Naive thymus-derived CD4-positive, alpha-beta T cell (primary cell): ENCODE results near the gene MICA. TPM values are rescaled to one million over a fixed set of nuclear protein-coding genes. Genes with fewer than 3 reads are reported as not detected.
A peak's percentile ranks its signal among the peaks of the same experiment; 100 is the strongest.

ENCODE experiments used
- ATAC-seq: fragments of 150-1000 bp; cut with Tn5 transposase; 2 replicates; pipeline ENCODE4 v1.10.0; 2021; ENCODE audit warnings: mild to moderate bottlenecking, moderate library complexity
- CTCF ChIA-PET: fragments of 350-600 bp; sonication (Branson Sonifier 250); formaldehyde crosslinking; loops from one replicate; lab custom pipeline; 2021; ENCODE audit warnings: antibody characterized with exemption; lab: Charles Lee
- POLR2A ChIA-PET: fragments of 350-600 bp; sonication (Branson Sonifier 250); formaldehyde crosslinking; loops from one replicate; lab custom pipeline; 2021; ENCODE audit warnings: antibody characterized with exemption, inconsistent platforms; lab: Charles Lee
- DNase-seq, 9 donors: peaks; one replicate each; pipeline versions ENCODE4 v3.0.0 to v3.0.0-alpha.2; 2020 to 2022; ENCODE audit warnings: mixed read lengths in 1 of 9
- H3K27ac ChIP-seq: one replicate; pipeline ENCODE4 v1.7.0; 2013; ENCODE audit warnings: mild to moderate bottlenecking, low read depth, low read length, moderate library complexity
- H3K27me3 ChIP-seq, 2 donors: one replicate each; pipeline ENCODE4 v1.7.0; 2013; ENCODE audit warnings: low read length in 2 of 2, mild to moderate bottlenecking in 2 of 2, moderate library complexity in 2 of 2; ENCODE audit not compliant: control insufficient read depth in 2 of 2, insufficient read depth in 2 of 2
- H3K36me3 ChIP-seq, 3 experiments: 1 replicate in 2 of 3; 2 replicates in 1 of 3; pipeline ENCODE4 v1.7.0; 2013; ENCODE audit warnings: low read length in 3 of 3, mild to moderate bottlenecking in 3 of 3, moderate library complexity in 1 of 3; ENCODE audit not compliant: insufficient read depth in 3 of 3, control insufficient read depth in 2 of 3
- H3K4me1 ChIP-seq, 2 donors: one replicate each; pipeline ENCODE4 v1.7.0; 2013; ENCODE audit warnings: low read length in 2 of 2, mild to moderate bottlenecking in 2 of 2, moderate library complexity in 1 of 2; ENCODE audit not compliant: control insufficient read depth in 2 of 2, insufficient read depth in 2 of 2
- H3K4me3 ChIP-seq: 2 replicates; pipeline ENCODE4 v1.7.0; 2013; ENCODE audit warnings: mild to moderate bottlenecking, low read length
- H3K9me3 ChIP-seq, 3 experiments: 1 replicate in 2 of 3; 2 replicates in 1 of 3; pipeline ENCODE4 v1.7.0; 2013; ENCODE audit warnings: low read length in 3 of 3; ENCODE audit not compliant: control insufficient read depth in 2 of 3
- H3K27ac Mint-ChIP-seq, 9 donors: one replicate each; pipeline ENCODE4 v1.8.0; 2020 to 2022; ENCODE audit warnings: mixed read lengths in 9 of 9, mild to moderate bottlenecking in 8 of 9, moderate library complexity in 5 of 9, inconsistent platforms in 2 of 9
- H3K27me3 Mint-ChIP-seq, 5 donors: one replicate each; pipeline ENCODE4 v1.8.0; 2021 to 2022; ENCODE audit warnings: mixed read lengths in 5 of 5, mild to moderate bottlenecking in 1 of 5
- H3K36me3 Mint-ChIP-seq, 5 donors: one replicate each; pipeline ENCODE4 v1.8.0; 2020 to 2022; ENCODE audit warnings: mixed read lengths in 5 of 5, mild to moderate bottlenecking in 3 of 5, inconsistent platforms in 1 of 5
- H3K4me1 Mint-ChIP-seq, 7 donors: one replicate each; pipeline ENCODE4 v1.8.0; 2020 to 2022; ENCODE audit warnings: mixed read lengths in 7 of 7, mild to moderate bottlenecking in 3 of 7, inconsistent platforms in 1 of 7
- H3K4me3 Mint-ChIP-seq, 10 donors: one replicate each; pipeline ENCODE4 v1.8.0; 2020 to 2022; ENCODE audit warnings: mild to moderate bottlenecking in 10 of 10, mixed read lengths in 10 of 10, moderate library complexity in 6 of 10, inconsistent platforms in 2 of 10
- H3K9me3 Mint-ChIP-seq, 11 donors: one replicate each; pipeline ENCODE4 v1.8.0; 2020 to 2022; ENCODE audit warnings: mixed read lengths in 11 of 11, mild to moderate bottlenecking in 4 of 11, inconsistent platforms in 1 of 11, moderate library complexity in 1 of 11
- intact Hi-C, 2 donors: fragments of 100-400 bp; cut with micrococcal nuclease; formaldehyde crosslinking; loops; one replicate each; pipeline ENCODE4 v1.15.1; 2023
- microRNA-seq: library from miRNA; unstranded; fragments of <30 nt; microRNA quantifications from one replicate; pipeline ENCODE4 v1.2.0, GENCODE V29; 2022; ENCODE audit warnings: borderline microRNAs expressed
- polyA plus RNA-seq, 2 donors: library from polyadenylated mRNA; unstranded; fragments of 300-500 nt; fragmentation: Illumina TruSeq; gene quantifications; one replicate each; pipeline ENCODE4 v1.2.3, GENCODE V29; 2021
- total RNA-seq, 6 experiments: library from RNA in 5 of 6; stranded (reverse) in 5 of 6; gene quantifications; 1 replicate in 5 of 6; 2 replicates in 1 of 6; pipeline ENCODE4 v1.2.3 and lab custom pipeline; 2021 to 2026

The MICA gene
- total and polyA plus RNA-seq, 7 experiments from 2014 or later, result 4.3 to 17.4 (median 13.8) TPM

- intact Hi-C loops, result loop anchor here in 1 of 2 donors (10.0 kb wide), 1 partner anchor 187 kb away; the partner anchor contains the start of gene HLA-C
- peaks cover 36 to 60% (median 52%) of the 10 kb centered on the region in 7 donors for H3K4me1 Mint-ChIP-seq
- ChIA-PET CTCF (interaction anchor here (0.8 to 1.2 kb wide), 6 partner anchors 20 to 96 kb away, joined by 3 to 6 read pairs (median 4); no protein-coding TSS in a partner anchor), POLR2A (interaction anchor here (0.6 to 1.6 kb wide), 17 partner anchors 10 to 1497 kb away, joined by 3 to 8 read pairs (median 3); partner anchors contain the start of genes DDX39B and MICB)
- H3K27me3 Mint-ChIP-seq, result peaks cover 0 to 15% (median 0%) of the 10 kb centered on the region in 5 donors
- H3K4me3 ChIP-seq, result peak overlapping the region; percentile 90
- H3K27me3 ChIP-seq, result no peaks in the 10 kb centered on the region
- DNase-seq (no peak), ATAC-seq (no peak)
- H3K27ac Mint-ChIP-seq, result peak overlapping the region; percentile 96 to 99 (median 99)
- peak overlapping the region; percentile 99 for H3K27ac ChIP-seq
- H3K4me3 Mint-ChIP-seq, result peak overlapping the region; percentile 96 to 100 (median 100)
- H3K36me3 ChIP-seq, result peaks cover 0 to 15% (median 0%) of the 10 kb centered on the region in 3 experiments
- peaks cover 0 to 2% (median 0%) of the 10 kb centered on the region in 11 donors for H3K9me3 Mint-ChIP-seq
- peaks cover 29 to 36% of the 10 kb centered on the region in 2 donors for H3K4me1 ChIP-seq
- H3K9me3 ChIP-seq, result no peaks in the 10 kb centered on the region
- H3K36me3 Mint-ChIP-seq, result peaks cover 10 to 29% (median 25%) of the 10 kb centered on the region in 5 donors
Observed at GRCh38 chr6:31462026-31462963, 58.9 kb downstream of the MICA start.

GRCh38 chr6:31462964-31463870 is 59.8 kb downstream of the MICA start:
- Mint-ChIP-seq H3K4me1 (peaks cover 41 to 70% (median 61%) of the 10 kb centered on the region in 7 donors), H3K4me3 (peak overlapping the region; percentile 96 to 100 (median 100)), H3K9me3 (peaks cover 0 to 2% (median 0%) of the 10 kb centered on the region in 11 donors), H3K36me3 (peaks cover 10 to 36% (median 25%) of the 10 kb centered on the region in 5 donors), H3K27me3 (peaks cover 0 to 9% (median 0%) of the 10 kb centered on the region in 5 donors), H3K27ac (peak overlapping the region; percentile 96 to 99 (median 99))
- ChIA-PET POLR2A (interaction anchor here (0.6 to 1.6 kb wide), 15 partner anchors 9 to 1498 kb away, joined by 3 to 8 read pairs (median 4); partner anchors contain the start of genes DDX39B and MICB), CTCF (interaction anchor here (0.8 to 1.2 kb wide), 5 partner anchors 21 to 97 kb away, joined by 3 to 6 read pairs (median 3); no protein-coding TSS in a partner anchor)
- Histone ChIP-seq H3K4me3 (peak overlapping the region; percentile 90), H3K27ac (peak overlapping the region; percentile 99), H3K27me3 (no peaks in the 10 kb centered on the region), H3K4me1 (peaks cover 34 to 37% of the 10 kb centered on the region in 2 donors), H3K9me3 (no peaks in the 10 kb centered on the region), H3K36me3 (peaks cover 0 to 15% (median 0%) of the 10 kb centered on the region in 3 experiments)
- DNase-seq, result peak; percentile 77 to 92 (median 90)
- ATAC-seq, result peak; percentile 95
- intact Hi-C loops, result loop anchor here (1.0 to 10.0 kb wide), 2 partner anchors 29 to 188 kb away; partner anchors contain the start of gene HLA-C (in 1 of the 2)

DNA sequence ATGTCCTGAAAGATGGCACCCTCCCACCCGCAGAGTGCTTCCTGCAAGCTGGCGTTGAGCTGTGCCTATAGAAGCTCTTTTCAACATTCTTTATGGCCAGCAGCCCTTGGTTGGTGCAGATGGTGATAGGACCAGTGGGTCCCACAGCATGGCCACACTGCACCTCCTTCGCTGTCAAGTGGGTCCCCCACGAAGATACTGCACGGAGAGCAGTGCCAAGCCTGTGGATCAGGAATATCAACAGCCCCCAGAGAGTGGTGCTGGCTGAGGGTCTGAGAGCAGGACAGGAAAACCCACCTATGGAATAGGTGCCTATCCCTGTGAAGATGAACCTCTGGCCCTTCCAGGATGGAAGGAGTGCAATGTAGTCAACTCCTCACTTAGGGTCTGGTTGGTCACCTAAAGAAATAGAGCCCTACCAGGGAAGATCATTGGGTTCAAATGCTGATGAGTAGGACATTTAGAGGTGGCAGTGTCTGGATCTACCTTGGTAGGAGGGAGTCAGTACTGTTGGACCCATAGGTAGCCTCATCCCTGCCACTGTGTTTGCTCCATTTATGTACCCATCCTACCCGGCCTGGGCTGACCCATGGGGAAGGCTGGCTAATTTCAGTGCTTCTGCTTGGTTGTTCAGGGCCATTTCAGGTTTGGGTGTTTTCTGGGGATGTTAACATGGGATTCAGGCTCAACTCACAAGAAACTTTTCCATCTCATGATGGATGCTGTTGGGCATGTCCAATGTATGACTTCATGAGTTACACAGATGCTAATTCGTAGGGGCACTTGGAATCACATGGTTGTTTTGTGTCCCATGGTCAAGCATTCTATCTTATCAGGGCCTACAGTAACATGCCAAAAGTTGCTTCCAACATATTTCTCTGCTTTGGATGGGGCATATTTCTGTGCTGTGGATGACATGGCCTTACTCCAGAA is 61.1 kb downstream of the MICA start:
- H3K36me3 Mint-ChIP-seq, result peaks cover 10 to 38% (median 27%) of the 10 kb centered on the region in 5 donors
- peaks cover 51 to 83% (median 74%) of the 10 kb centered on the region in 7 donors for H3K4me1 Mint-ChIP-seq
- ChIA-PET CTCF (no interaction called here), POLR2A (interaction anchor here (0.6 to 0.9 kb wide), 3 partner anchors 9 to 107 kb away, joined by 4 read pairs; no protein-coding TSS in a partner anchor)
- H3K4me3 ChIP-seq, result peak overlapping the region; percentile 90
- no peaks in the 10 kb centered on the region for H3K27me3 ChIP-seq
- DNase-seq (no peak), ATAC-seq (no peak)
- peaks cover 0 to 15% (median 0%) of the 10 kb centered on the region in 3 experiments for H3K36me3 ChIP-seq
- H3K9me3 ChIP-seq, result no peaks in the 10 kb centered on the region
- intact Hi-C loops, result loop anchor here in 1 of 2 donors (10.0 kb wide), 1 partner anchor 190 kb away; the partner anchor contains the start of gene HLA-C
- H3K27ac Mint-ChIP-seq, result peak overlapping the region; percentile 96 to 99 (median 99)
- peaks cover 45 to 49% of the 10 kb centered on the region in 2 donors for H3K4me1 ChIP-seq
- H3K9me3 Mint-ChIP-seq, result peaks cover 0 to 2% (median 0%) of the 10 kb centered on the region in 11 donors
- peak overlapping the region; percentile 96 to 100 (median 100) for H3K4me3 Mint-ChIP-seq
- peak overlapping the region; percentile 99 for H3K27ac ChIP-seq
- H3K27me3 Mint-ChIP-seq, result no peaks in the 10 kb centered on the region

Small RNA genes lying within 50 kb of the gene (microRNA-seq; reads per million reads assigned to microRNA genes)
- gene MIR6891, result 2.1 reads per million

Other genes starting within 250 kb of the MICA start
- gene CCHCR1, start 245.8 kb upstream of the MICA start, total RNA-seq, result 10 to 100 TPM; 20.1 to 46.4 (median 35.5) TPM
- 10 to 100 TPM in 1 of 2 donors, 1 to 10 TPM in 1; 6.9 to 11.1 TPM for gene CCHCR1, start 245.8 kb upstream of the MICA start, polyA plus RNA-seq
- gene TCF19, start 245.0 kb upstream of the MICA start, total RNA-seq, result 10 to 100 TPM in 1 of 5 experiments, 1 to 10 TPM in 4; 4.3 to 78.9 (median 9.4) TPM
- gene TCF19, start 245.0 kb upstream of the MICA start, polyA plus RNA-seq, result 1 to 10 TPM; 9.4 to 9.7 TPM
- under 1 TPM in 1 of 5 experiments, not detected in 4; 0.46 TPM for gene POU5F1, start 232.9 kb upstream of the MICA start, total RNA-seq
- gene POU5F1, start 232.9 kb upstream of the MICA start, polyA plus RNA-seq, result under 1 TPM in 1 of 2 donors, not detected in 1; 0.18 TPM
- 1,000 to 10,000 TPM; 1,349 to 2,513 (median 1,489) TPM for gene HLA-C, start 131.5 kb upstream of the MICA start, total RNA-seq
- gene HLA-C, start 131.5 kb upstream of the MICA start, polyA plus RNA-seq, result 1,000 to 10,000 TPM; 2,614 to 2,874 TPM
- gene HLA-B, start 46.4 kb upstream of the MICA start, total RNA-seq, result 1,000 to 10,000 TPM; 5,136 to 7,364 (median 5,516) TPM
- 1,000 to 10,000 TPM; 5,467 to 7,459 TPM for gene HLA-B, start 46.4 kb upstream of the MICA start, polyA plus RNA-seq
- 10 to 100 TPM; 11.7 to 49.5 (median 13.3) TPM for gene MICB, start 94.5 kb downstream of the MICA start, total RNA-seq
- gene MICB, start 94.5 kb downstream of the MICA start, polyA plus RNA-seq, result 1 to 10 TPM; 3.4 to 4.7 TPM
- not detected for gene MCCD1, start 125.4 kb downstream of the MICA start, total RNA-seq
- not detected for gene MCCD1, start 125.4 kb downstream of the MICA start, polyA plus RNA-seq
- gene DDX39B, start 138.4 kb downstream of the MICA start, total RNA-seq, result 100 to 1,000 TPM; 443 to 761 (median 546) TPM
- 100 to 1,000 TPM; 106 to 125 TPM for gene DDX39B, start 138.4 kb downstream of the MICA start, polyA plus RNA-seq
- gene ATP6V1G2, start 143.0 kb downstream of the MICA start, total RNA-seq, result 1 to 10 TPM; 2.7 to 7.5 (median 4.8) TPM
- gene ATP6V1G2, start 143.0 kb downstream of the MICA start, polyA plus RNA-seq, result 1 to 10 TPM in 1 of 2 donors, under 1 TPM in 1; 0.38 to 1.9 TPM
- 10 to 100 TPM in 4 of 5 experiments, 1 to 10 TPM in 1; 8.7 to 17.2 (median 11.6) TPM for gene NFKBIL1, start 144.0 kb downstream of the MICA start, total RNA-seq
- 10 to 100 TPM in 1 of 2 donors, 1 to 10 TPM in 1; 9.4 to 13.8 TPM for gene NFKBIL1, start 144.0 kb downstream of the MICA start, polyA plus RNA-seq
- 100 to 1,000 TPM in 1 of 5 experiments, 10 to 100 TPM in 4; 12.3 to 110 (median 20.2) TPM for gene LTA, start 168.7 kb downstream of the MICA start, total RNA-seq
- 10 to 100 TPM; 24.0 to 27.5 TPM for gene LTA, start 168.7 kb downstream of the MICA start, polyA plus RNA-seq
- gene TNF, start 172.0 kb downstream of the MICA start, total RNA-seq, result 100 to 1,000 TPM in 1 of 5 experiments, 10 to 100 TPM in 1, 1 to 10 TPM in 3; 5.4 to 125 (median 8.7) TPM
- 1 to 10 TPM in 1 of 2 donors, under 1 TPM in 1; 0.73 to 1.1 TPM for gene TNF, start 172.0 kb downstream of the MICA start, polyA plus RNA-seq
- 1,000 to 10,000 TPM in 1 of 5 experiments, 100 to 1,000 TPM in 4; 370 to 1,909 (median 670) TPM for gene LTB, start 178.8 kb downstream of the MICA start, total RNA-seq
- gene LTB, start 178.8 kb downstream of the MICA start, polyA plus RNA-seq, result 1,000 to 10,000 TPM; 1,970 to 2,371 TPM
- gene LST1, start 182.7 kb downstream of the MICA start, total RNA-seq, result 100 to 1,000 TPM in 2 of 5 experiments, 10 to 100 TPM in 3; 15.1 to 234 (median 32.0) TPM
- 10 to 100 TPM in 1 of 2 donors, 1 to 10 TPM in 1; 8.4 to 15.3 TPM for gene LST1, start 182.7 kb downstream of the MICA start, polyA plus RNA-seq
- 10 to 100 TPM in 2 of 5 experiments, 1 to 10 TPM in 2, under 1 TPM in 1; 0.97 to 47.1 (median 6.7) TPM for gene NCR3, start 189.4 kb downstream of the MICA start, total RNA-seq
- 10 to 100 TPM; 11.0 to 19.7 TPM for gene NCR3, start 189.4 kb downstream of the MICA start, polyA plus RNA-seq
- 100 to 1,000 TPM in 1 of 5 experiments, 10 to 100 TPM in 4; 33.1 to 160 (median 62.0) TPM for gene AIF1, start 211.6 kb downstream of the MICA start, total RNA-seq
- gene AIF1, start 211.6 kb downstream of the MICA start, polyA plus RNA-seq, result 100 to 1,000 TPM; 140 to 182 TPM
- gene PRRC2A, start 217.1 kb downstream of the MICA start, total RNA-seq, result 100 to 1,000 TPM; 203 to 238 (median 226) TPM
- gene PRRC2A, start 217.1 kb downstream of the MICA start, polyA plus RNA-seq, result 1 to 10 TPM; 3.9 to 8.2 TPM
- 100 to 1,000 TPM; 260 to 321 (median 280) TPM for gene BAG6, start 249.1 kb downstream of the MICA start, total RNA-seq
- gene BAG6, start 249.1 kb downstream of the MICA start, polyA plus RNA-seq, result 10 to 100 TPM; 14.4 to 24.3 TPM